GM23338 (cell line): ENCODE results near the gene NINJ1. TPM values are rescaled to one million over a fixed set of nuclear protein-coding genes. Genes with fewer than 3 reads are reported as not detected.

Source experiments
- ATAC-seq: fragments of 200-7000 bp; cut with Tn5 transposase; 3 replicates; pipeline ENCODE4 v1.9.1; 2020
- DNase-seq: peaks from one replicate; pipeline ENCODE4 v3.0.0-alpha.2; 2015; ENCODE audit warnings: low spot score
- H2AFZ ChIP-seq: fragments of 200-600 bp; sonication (generic); 2 replicates; pipeline ENCODE4 v1.8.0; 2016; ENCODE audit warnings: antibody characterized with exemption, mild to moderate bottlenecking, moderate library complexity
- H3F3A ChIP-seq: fragments of 200-600 bp; sonication (generic); replicated peaks from 2 replicates; pipeline ENCODE4 v1.8.0; 2017; ENCODE audit warnings: antibody characterized with exemption, mixed run types, low read depth
- H3K27ac ChIP-seq: fragments of 200-600 bp; sonication (generic); 2 replicates; pipeline ENCODE4 v1.6.1; 2016; ENCODE audit warnings: low read depth
- H3K27me3 ChIP-seq: fragments of 200-600 bp; sonication (generic); 2 replicates; pipeline ENCODE4 v1.8.0; 2016; ENCODE audit warnings: mild to moderate bottlenecking, mixed run types, moderate library complexity; ENCODE audit not compliant: insufficient read depth
- H3K36me3 ChIP-seq: fragments of 200-600 bp; sonication (generic); 2 replicates; pipeline ENCODE4 v1.8.0; 2016; ENCODE audit warnings: mild to moderate bottlenecking; ENCODE audit not compliant: insufficient read depth
- H3K4me1 ChIP-seq: fragments of 200-600 bp; sonication (generic); 2 replicates; pipeline ENCODE4 v1.8.0; 2016; ENCODE audit warnings: mild to moderate bottlenecking, moderate library complexity; ENCODE audit not compliant: insufficient read depth
- H3K4me2 ChIP-seq: fragments of 200-600 bp; sonication (generic); 2 replicates; pipeline ENCODE4 v1.7.1; 2017; ENCODE audit warnings: mixed run types
- H3K4me3 ChIP-seq: fragments of 200-600 bp; sonication (generic); 2 replicates; pipeline ENCODE4 v1.6.1; 2016; ENCODE audit warnings: mixed run types
- H3K79me2 ChIP-seq: fragments of 200-600 bp; sonication (generic); replicated peaks from 2 replicates; pipeline ENCODE4 v1.8.0; 2017; ENCODE audit warnings: mild to moderate bottlenecking; ENCODE audit not compliant: insufficient read depth
- H3K9me2 ChIP-seq: fragments of 200-600 bp; sonication (generic); 2 replicates; pipeline ENCODE4 v1.8.0; 2017; ENCODE audit not compliant: insufficient read depth
- H4K20me1 ChIP-seq: fragments of 200-600 bp; sonication (generic); replicated peaks from 2 replicates; pipeline ENCODE4 v1.8.0; 2017; ENCODE audit warnings: mild to moderate bottlenecking; ENCODE audit not compliant: insufficient read depth
- H3K27ac Mint-ChIP-seq: 2 replicates; pipeline ENCODE4 v1.8.0; 2020; ENCODE audit warnings: inconsistent platforms, mild to moderate bottlenecking, moderate library complexity, mixed read lengths
- H3K27me3 Mint-ChIP-seq: 3 replicates; pipeline ENCODE4 v1.8.0; 2022; ENCODE audit warnings: low read depth, mild to moderate bottlenecking, moderate library complexity, mixed read lengths, inconsistent platforms; ENCODE audit not compliant: insufficient read depth, poor library complexity
- H3K36me3 Mint-ChIP-seq: 3 replicates; pipeline ENCODE4 v1.8.0; 2021; ENCODE audit warnings: low read depth, mild to moderate bottlenecking, inconsistent platforms, moderate library complexity, mixed read lengths
- H3K4me1 Mint-ChIP-seq: 3 replicates; pipeline ENCODE4 v1.8.0; 2020; ENCODE audit warnings: mild to moderate bottlenecking, inconsistent platforms, mixed read lengths
- H3K4me3 Mint-ChIP-seq: 3 replicates; pipeline ENCODE4 v1.8.0; 2021; ENCODE audit warnings: moderate library complexity, mild to moderate bottlenecking, inconsistent platforms, mixed read lengths
- H3K9me3 Mint-ChIP-seq: 3 replicates; pipeline ENCODE4 v1.8.0; 2020; ENCODE audit warnings: moderate library complexity, mild to moderate bottlenecking, inconsistent platforms, mixed read lengths
- CREB1 ChIP-seq: fragments of 250-450 bp; sonication (Bioruptor Pico); IDR thresholded peaks from 2 replicates; pipeline ENCODE4 v1.5.0; 2020; ENCODE audit warnings: low read depth, mild to moderate bottlenecking, moderate library complexity
- EZH2 ChIP-seq: fragments of 200-600 bp; sonication (generic); IDR thresholded peaks from one replicate; pipeline ENCODE4 v1.8.0; 2017; ENCODE audit warnings: antibody characterized with exemption, mild to moderate bottlenecking, low read depth; ENCODE audit not compliant: unreplicated experiment
- EZH2phosphoT487 ChIP-seq: fragments of 200-600 bp; sonication (generic); IDR thresholded peaks from one replicate; pipeline ENCODE4 v1.8.1; 2018; ENCODE audit warnings: antibody characterized with exemption; ENCODE audit not compliant: unreplicated experiment
- NANOG ChIP-seq: IDR thresholded peaks from 2 replicates; pipeline ENCODE4 v1.6.1; 2016; ENCODE audit warnings: antibody characterized with exemption, borderline replicate concordance
- POLR2AphosphoS5 ChIP-seq: IDR thresholded peaks from 2 replicates; pipeline ENCODE4 v1.6.1; 2016; ENCODE audit warnings: antibody characterized with exemption, low read depth
- STAT1 ChIP-seq: IDR thresholded peaks from one replicate; pipeline ENCODE4 v1.6.1; 2016; ENCODE audit warnings: antibody characterized with exemption; ENCODE audit not compliant: unreplicated experiment
- ZNF114 ChIP-seq: fragments of 250-450 bp; sonication (Bioruptor Pico); IDR thresholded peaks from 2 replicates; pipeline ENCODE4 v1.5.0; 2020; ENCODE audit warnings: mild to moderate bottlenecking, moderate library complexity
- ZNF331 ChIP-seq: fragments of 250-450 bp; sonication (Bioruptor Pico); IDR thresholded peaks from 2 replicates; pipeline ENCODE4 v1.5.0; 2020; ENCODE audit warnings: low read depth, mild to moderate bottlenecking, moderate library complexity
- polyA plus RNA-seq: library from polyadenylated mRNA; unstranded; fragments of >200 nt; fragmentation: Nextera tagmentation; extraction: Ambion mirVana; gene quantifications from 2 replicates; pipeline ENCODE4 v1.2.1, GENCODE V29; 2016
- total RNA-seq: library from RNA; depleted of rRNA; stranded (reverse); fragments of >200 nt; shearing (Covaris generic); gene quantifications from 2 replicates; pipeline ENCODE4 v1.2.3, GENCODE V29; 2014
- TF ChIP-seq, protein P1 (sequence below): IDR thresholded peaks from one replicate; pipeline ENCODE4 v1.6.1; 2018; ENCODE audit warnings: antibody characterized with exemption; ENCODE audit not compliant: unreplicated experiment
- TF ChIP-seq, protein P2 (sequence below): IDR thresholded peaks from 2 replicates; pipeline ENCODE4 v1.6.1; 2016; ENCODE audit warnings: antibody characterized with exemption
- TF ChIP-seq, protein P3 (sequence below), 2 experiments: fragments of 200-600 bp in 1 of 2; sonication (generic) in 1 of 2; conservative IDR thresholded peaks; 2 replicates each; pipeline versions ENCODE4 v1.5.1 to v1.6.1; 2016 to 2017; ENCODE audit warnings: antibody characterized with exemption in 2 of 2, low read depth in 2 of 2, mild to moderate bottlenecking in 2 of 2, moderate library complexity in 1 of 2
- TF ChIP-seq, protein P4 (sequence below): fragments of 250-450 bp; sonication (Bioruptor Pico); IDR thresholded peaks from 2 replicates; pipeline ENCODE4 v1.5.0; 2020; ENCODE audit warnings: mild to moderate bottlenecking, moderate library complexity

Gene NINJ1
- total and polyA plus RNA-seq, 2 experiments from 2014 or later, result 36.3 to 39.7 TPM

DNA sequence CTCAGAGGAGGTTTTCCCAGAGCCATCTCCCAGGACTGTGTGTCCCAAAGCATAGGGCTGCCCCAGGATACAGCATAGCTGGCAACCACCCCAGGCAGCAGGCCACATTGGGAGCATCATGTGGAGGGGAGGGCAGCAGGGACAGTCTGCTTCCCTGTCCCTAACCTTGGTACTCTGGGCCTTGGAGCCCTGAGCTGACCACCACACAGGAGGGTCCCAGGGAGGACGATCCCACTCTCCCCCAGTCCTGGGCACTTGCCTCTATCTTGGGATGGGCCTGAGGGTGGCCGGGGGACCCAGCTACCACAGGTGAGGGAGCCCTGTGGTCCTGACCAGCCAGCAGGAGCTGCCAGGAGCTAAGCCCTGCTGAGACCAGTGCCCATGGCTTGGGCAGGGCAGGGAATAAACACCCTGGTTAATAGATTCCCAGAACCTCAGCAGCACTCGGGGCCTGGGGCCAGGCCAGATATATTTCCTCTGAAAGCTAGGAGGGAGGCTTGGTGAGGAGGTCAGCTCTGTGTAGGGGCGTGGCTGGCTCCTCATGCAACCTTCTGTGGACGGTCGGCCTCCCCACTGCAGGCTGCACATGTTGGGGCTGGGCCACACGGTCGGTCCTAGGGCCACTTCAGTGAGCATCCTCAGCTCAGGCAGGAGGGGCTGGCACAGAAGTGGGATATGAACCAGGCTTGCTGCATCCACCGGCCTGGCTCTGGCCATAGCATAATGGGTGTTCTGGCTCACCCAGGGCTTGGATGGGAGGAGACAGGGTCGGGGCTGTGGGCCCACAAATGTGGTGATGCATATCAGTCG, 4.2 kb downstream of the NINJ1 start (continued):
- TF ChIP-seq, protein P1, sequence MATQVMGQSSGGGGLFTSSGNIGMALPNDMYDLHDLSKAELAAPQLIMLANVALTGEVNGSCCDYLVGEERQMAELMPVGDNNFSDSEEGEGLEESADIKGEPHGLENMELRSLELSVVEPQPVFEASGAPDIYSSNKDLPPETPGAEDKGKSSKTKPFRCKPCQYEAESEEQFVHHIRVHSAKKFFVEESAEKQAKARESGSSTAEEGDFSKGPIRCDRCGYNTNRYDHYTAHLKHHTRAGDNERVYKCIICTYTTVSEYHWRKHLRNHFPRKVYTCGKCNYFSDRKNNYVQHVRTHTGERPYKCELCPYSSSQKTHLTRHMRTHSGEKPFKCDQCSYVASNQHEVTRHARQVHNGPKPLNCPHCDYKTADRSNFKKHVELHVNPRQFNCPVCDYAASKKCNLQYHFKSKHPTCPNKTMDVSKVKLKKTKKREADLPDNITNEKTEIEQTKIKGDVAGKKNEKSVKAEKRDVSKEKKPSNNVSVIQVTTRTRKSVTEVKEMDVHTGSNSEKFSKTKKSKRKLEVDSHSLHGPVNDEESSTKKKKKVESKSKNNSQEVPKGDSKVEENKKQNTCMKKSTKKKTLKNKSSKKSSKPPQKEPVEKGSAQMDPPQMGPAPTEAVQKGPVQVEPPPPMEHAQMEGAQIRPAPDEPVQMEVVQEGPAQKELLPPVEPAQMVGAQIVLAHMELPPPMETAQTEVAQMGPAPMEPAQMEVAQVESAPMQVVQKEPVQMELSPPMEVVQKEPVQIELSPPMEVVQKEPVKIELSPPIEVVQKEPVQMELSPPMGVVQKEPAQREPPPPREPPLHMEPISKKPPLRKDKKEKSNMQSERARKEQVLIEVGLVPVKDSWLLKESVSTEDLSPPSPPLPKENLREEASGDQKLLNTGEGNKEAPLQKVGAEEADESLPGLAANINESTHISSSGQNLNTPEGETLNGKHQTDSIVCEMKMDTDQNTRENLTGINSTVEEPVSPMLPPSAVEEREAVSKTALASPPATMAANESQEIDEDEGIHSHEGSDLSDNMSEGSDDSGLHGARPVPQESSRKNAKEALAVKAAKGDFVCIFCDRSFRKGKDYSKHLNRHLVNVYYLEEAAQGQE, result no peak

DNA sequence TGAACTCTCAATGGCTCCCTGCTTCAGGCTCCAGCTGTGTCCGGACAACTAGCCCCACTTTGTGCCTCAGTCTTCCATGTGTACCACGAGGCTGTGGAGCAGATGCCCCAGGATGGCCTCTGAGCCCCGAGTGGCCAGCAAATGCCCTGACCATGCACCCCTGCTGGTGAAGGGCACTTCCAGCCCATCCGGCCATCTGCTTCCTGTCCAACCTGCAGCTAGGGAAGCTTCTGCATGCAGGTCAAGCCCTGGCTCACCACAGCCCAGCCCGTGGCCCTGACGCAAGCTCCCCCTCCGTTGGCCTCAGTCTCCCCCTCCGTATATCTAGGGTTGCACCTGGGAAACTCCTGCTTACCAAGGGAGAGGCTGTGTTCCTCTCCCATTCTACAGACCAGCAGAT, 4.8 kb downstream of the NINJ1 start:
- H3K4me3 ChIP-seq, result no peak overlapping the region
- H3K9me2 ChIP-seq, result no peaks in the 10 kb centered on the region
- 0 out of 2 replicates have a peak, but pooled peaks cover 8% of the 10 kb centered on the region for H4K20me1 ChIP-seq
- no peaks in the 10 kb centered on the region for H3K36me3 ChIP-seq
- no peak overlapping the region for H2AFZ ChIP-seq
- Mint-ChIP-seq H3K9me3 (no peaks in the 10 kb centered on the region), H3K4me3 (no peak overlapping the region), H3K27me3 (peaks cover 9% of the 10 kb centered on the region), H3K36me3 (peaks cover 5% of the 10 kb centered on the region; the same call in 2 of the 3 replicates), H3K27ac (no peak overlapping the region), H3K4me1 (peaks cover 40% of the 10 kb centered on the region)
- no peak for ATAC-seq
- H3K4me1 ChIP-seq, result peaks cover 20% of the 10 kb centered on the region
- DNase-seq, result no peak
- no peak overlapping the region for H3K27ac ChIP-seq
- no peak overlapping the region for H3K4me2 ChIP-seq
- 0 out of 2 replicates have a peak, but pooled peaks cover 6% of the 10 kb centered on the region for H3K79me2 ChIP-seq
- H3K27me3 ChIP-seq, result no peaks in the 10 kb centered on the region
- no peaks in the 10 kb centered on the region for H3F3A ChIP-seq
- TF ChIP-seq POLR2AphosphoS5, result no peak
- TF ChIP-seq ZNF114 (CRISPR knock-in tag), result no peak
- no peak for TF ChIP-seq EZH2
- TF ChIP-seq, protein P2, sequence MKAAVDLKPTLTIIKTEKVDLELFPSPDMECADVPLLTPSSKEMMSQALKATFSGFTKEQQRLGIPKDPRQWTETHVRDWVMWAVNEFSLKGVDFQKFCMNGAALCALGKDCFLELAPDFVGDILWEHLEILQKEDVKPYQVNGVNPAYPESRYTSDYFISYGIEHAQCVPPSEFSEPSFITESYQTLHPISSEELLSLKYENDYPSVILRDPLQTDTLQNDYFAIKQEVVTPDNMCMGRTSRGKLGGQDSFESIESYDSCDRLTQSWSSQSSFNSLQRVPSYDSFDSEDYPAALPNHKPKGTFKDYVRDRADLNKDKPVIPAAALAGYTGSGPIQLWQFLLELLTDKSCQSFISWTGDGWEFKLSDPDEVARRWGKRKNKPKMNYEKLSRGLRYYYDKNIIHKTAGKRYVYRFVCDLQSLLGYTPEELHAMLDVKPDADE, result no peak
- TF ChIP-seq EZH2phosphoT487, result no peak
- TF ChIP-seq STAT1, result no peak
- TF ChIP-seq, protein P3, sequence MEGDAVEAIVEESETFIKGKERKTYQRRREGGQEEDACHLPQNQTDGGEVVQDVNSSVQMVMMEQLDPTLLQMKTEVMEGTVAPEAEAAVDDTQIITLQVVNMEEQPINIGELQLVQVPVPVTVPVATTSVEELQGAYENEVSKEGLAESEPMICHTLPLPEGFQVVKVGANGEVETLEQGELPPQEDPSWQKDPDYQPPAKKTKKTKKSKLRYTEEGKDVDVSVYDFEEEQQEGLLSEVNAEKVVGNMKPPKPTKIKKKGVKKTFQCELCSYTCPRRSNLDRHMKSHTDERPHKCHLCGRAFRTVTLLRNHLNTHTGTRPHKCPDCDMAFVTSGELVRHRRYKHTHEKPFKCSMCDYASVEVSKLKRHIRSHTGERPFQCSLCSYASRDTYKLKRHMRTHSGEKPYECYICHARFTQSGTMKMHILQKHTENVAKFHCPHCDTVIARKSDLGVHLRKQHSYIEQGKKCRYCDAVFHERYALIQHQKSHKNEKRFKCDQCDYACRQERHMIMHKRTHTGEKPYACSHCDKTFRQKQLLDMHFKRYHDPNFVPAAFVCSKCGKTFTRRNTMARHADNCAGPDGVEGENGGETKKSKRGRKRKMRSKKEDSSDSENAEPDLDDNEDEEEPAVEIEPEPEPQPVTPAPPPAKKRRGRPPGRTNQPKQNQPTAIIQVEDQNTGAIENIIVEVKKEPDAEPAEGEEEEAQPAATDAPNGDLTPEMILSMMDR (conservative IDR thresholded peaks at IDR 0.05; ENCODE audit: low read depth in 2 of 2), result no peak
- TF ChIP-seq NANOG, result no peak
- TF ChIP-seq ZNF331, result no peak
- no peak for TF ChIP-seq CREB1
- TF ChIP-seq, protein P4, sequence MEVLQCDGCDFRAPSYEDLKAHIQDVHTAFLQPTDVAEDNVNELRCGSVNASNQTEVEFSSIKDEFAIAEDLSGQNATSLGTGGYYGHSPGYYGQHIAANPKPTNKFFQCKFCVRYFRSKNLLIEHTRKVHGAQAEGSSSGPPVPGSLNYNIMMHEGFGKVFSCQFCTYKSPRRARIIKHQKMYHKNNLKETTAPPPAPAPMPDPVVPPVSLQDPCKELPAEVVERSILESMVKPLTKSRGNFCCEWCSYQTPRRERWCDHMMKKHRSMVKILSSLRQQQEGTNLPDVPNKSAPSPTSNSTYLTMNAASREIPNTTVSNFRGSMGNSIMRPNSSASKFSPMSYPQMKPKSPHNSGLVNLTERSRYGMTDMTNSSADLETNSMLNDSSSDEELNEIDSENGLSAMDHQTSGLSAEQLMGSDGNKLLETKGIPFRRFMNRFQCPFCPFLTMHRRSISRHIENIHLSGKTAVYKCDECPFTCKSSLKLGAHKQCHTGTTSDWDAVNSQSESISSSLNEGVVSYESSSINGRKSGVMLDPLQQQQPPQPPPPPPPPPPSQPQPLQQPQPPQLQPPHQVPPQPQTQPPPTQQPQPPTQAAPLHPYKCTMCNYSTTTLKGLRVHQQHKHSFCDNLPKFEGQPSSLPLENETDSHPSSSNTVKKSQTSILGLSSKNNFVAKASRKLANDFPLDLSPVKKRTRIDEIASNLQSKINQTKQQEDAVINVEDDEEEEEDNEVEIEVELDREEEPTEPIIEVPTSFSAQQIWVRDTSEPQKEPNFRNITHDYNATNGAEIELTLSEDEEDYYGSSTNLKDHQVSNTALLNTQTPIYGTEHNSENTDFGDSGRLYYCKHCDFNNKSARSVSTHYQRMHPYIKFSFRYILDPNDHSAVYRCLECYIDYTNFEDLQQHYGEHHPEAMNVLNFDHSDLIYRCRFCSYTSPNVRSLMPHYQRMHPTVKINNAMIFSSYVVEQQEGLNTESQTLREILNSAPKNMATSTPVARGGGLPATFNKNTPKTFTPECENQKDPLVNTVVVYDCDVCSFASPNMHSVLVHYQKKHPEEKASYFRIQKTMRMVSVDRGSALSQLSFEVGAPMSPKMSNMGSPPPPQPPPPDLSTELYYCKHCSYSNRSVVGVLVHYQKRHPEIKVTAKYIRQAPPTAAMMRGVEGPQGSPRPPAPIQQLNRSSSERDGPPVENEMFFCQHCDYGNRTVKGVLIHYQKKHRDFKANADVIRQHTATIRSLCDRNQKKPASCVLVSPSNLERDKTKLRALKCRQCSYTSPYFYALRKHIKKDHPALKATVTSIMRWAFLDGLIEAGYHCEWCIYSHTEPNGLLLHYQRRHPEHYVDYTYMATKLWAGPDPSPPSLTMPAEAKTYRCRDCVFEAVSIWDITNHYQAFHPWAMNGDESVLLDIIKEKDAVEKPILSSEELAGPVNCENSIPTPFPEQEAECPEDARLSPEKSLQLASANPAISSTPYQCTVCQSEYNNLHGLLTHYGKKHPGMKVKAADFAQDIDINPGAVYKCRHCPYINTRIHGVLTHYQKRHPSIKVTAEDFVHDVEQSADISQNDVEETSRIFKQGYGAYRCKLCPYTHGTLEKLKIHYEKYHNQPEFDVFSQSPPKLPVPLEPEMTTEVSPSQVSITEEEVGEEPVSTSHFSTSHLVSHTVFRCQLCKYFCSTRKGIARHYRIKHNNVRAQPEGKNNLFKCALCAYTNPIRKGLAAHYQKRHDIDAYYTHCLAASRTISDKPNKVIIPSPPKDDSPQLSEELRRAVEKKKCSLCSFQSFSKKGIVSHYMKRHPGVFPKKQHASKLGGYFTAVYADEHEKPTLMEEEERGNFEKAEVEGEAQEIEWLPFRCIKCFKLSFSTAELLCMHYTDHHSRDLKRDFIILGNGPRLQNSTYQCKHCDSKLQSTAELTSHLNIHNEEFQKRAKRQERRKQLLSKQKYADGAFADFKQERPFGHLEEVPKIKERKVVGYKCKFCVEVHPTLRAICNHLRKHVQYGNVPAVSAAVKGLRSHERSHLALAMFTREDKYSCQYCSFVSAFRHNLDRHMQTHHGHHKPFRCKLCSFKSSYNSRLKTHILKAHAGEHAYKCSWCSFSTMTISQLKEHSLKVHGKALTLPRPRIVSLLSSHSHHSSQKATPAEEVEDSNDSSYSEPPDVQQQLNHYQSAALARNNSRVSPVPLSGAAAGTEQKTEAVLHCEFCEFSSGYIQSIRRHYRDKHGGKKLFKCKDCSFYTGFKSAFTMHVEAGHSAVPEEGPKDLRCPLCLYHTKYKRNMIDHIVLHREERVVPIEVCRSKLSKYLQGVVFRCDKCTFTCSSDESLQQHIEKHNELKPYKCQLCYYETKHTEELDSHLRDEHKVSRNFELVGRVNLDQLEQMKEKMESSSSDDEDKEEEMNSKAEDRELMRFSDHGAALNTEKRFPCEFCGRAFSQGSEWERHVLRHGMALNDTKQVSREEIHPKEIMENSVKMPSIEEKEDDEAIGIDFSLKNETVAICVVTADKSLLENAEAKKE (CRISPR knock-in tag), result no peak
